Lower lobe of right lung (tissue), 2 donors: ENCODE results near the gene PRRC2B. TPM values are rescaled to one million over a fixed set of nuclear protein-coding genes. Genes with fewer than 3 reads are reported as not detected.
"Not testable (repeated sequence)": the region's sequence is repeated elsewhere in the genome, so short reads cannot be mapped to it uniquely, and the experiment has no call there.

Experiments used
- ATAC-seq, 2 donors: fragments of 200-7000 bp; cut with Tn5 transposase; one replicate each; pipeline ENCODE4 v1.9.1; 2020 to 2022; ENCODE audit warnings: mild to moderate bottlenecking in 2 of 2, moderate library complexity in 2 of 2
- DNase-seq: peaks from one replicate; pipeline ENCODE4 v3.0.0-alpha.2; 2020
- H3K27ac ChIP-seq: fragments of 200-600 bp; one replicate; pipeline ENCODE4 v1.8.0; 2022
- H3K27me3 ChIP-seq: fragments of 200-600 bp; one replicate; pipeline ENCODE4 v1.8.0; 2022; ENCODE audit warnings: low read depth
- H3K36me3 ChIP-seq: fragments of 200-600 bp; one replicate; pipeline ENCODE4 v1.8.0; 2022; ENCODE audit warnings: mild to moderate bottlenecking
- H3K4me1 ChIP-seq: fragments of 200-600 bp; one replicate; pipeline ENCODE4 v1.8.0; 2022
- H3K4me3 ChIP-seq: fragments of 200-600 bp; one replicate; pipeline ENCODE4 v1.8.0; 2022; ENCODE audit warnings: mild to moderate bottlenecking
- H3K9me3 ChIP-seq: fragments of 200-600 bp; one replicate; pipeline ENCODE4 v1.8.0; 2022
- intact Hi-C: fragments of 100-400 bp; cut with DNase I; formaldehyde crosslinking; loops from one replicate; pipeline ENCODE4 v1.11.0; 2022
- total RNA-seq: library from RNA; stranded (reverse); fragmentation: NEBNext Ultra II Directional; extraction: Animal tissue kit (Norgen Biotek cat#: 25700); gene quantifications from one replicate; pipeline ENCODE4 v1.2.1, GENCODE V29; 2021
- TF ChIP-seq, protein P1 (sequence below): fragments of 200-600 bp; IDR thresholded peaks from one replicate; pipeline ENCODE4 v1.8.0; 2022; ENCODE audit warnings: antibody characterized with exemption, mild to moderate bottlenecking
- donor health status: DM: no; HTN: yes; CAD: no; lungs with severe emphysema.

PRRC2B gene
- total RNA-seq, 1 donor from 2014 or later: 170 TPM

DNA sequence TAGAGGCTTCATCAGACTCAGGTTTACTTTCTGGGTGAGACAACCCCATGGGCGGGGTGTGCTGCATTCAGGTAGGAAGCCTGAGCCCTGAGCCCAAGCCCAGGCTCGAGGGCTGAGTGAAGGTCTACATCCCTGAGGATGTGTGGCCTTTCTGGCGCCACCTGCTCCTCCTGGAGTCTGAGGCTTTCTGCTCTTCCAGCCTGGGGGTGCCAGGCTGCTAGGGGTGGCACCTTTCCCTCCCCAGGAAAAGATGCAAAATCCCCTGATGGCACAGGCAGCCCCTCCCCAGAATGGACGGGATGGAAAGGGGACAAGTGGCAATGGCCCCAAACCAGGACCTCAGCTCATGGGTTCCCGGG lies 44.4 kb upstream of the PRRC2B start:
- Histone ChIP-seq H3K4me1 (peaks cover 11% of the 10 kb centered on the region), H3K36me3 (no peaks in the 10 kb centered on the region), H3K4me3 (peak overlapping the region; percentile 37), H3K27ac (no peak overlapping the region), H3K9me3 (no peaks in the 10 kb centered on the region), H3K27me3 (no peaks in the 10 kb centered on the region)
- DNase-seq: no peak
- ATAC-seq: peak; percentile 4 to 31
- TF ChIP-seq, protein P1, sequence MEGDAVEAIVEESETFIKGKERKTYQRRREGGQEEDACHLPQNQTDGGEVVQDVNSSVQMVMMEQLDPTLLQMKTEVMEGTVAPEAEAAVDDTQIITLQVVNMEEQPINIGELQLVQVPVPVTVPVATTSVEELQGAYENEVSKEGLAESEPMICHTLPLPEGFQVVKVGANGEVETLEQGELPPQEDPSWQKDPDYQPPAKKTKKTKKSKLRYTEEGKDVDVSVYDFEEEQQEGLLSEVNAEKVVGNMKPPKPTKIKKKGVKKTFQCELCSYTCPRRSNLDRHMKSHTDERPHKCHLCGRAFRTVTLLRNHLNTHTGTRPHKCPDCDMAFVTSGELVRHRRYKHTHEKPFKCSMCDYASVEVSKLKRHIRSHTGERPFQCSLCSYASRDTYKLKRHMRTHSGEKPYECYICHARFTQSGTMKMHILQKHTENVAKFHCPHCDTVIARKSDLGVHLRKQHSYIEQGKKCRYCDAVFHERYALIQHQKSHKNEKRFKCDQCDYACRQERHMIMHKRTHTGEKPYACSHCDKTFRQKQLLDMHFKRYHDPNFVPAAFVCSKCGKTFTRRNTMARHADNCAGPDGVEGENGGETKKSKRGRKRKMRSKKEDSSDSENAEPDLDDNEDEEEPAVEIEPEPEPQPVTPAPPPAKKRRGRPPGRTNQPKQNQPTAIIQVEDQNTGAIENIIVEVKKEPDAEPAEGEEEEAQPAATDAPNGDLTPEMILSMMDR: no peak
- intact Hi-C loops: no loop called here

DNA sequence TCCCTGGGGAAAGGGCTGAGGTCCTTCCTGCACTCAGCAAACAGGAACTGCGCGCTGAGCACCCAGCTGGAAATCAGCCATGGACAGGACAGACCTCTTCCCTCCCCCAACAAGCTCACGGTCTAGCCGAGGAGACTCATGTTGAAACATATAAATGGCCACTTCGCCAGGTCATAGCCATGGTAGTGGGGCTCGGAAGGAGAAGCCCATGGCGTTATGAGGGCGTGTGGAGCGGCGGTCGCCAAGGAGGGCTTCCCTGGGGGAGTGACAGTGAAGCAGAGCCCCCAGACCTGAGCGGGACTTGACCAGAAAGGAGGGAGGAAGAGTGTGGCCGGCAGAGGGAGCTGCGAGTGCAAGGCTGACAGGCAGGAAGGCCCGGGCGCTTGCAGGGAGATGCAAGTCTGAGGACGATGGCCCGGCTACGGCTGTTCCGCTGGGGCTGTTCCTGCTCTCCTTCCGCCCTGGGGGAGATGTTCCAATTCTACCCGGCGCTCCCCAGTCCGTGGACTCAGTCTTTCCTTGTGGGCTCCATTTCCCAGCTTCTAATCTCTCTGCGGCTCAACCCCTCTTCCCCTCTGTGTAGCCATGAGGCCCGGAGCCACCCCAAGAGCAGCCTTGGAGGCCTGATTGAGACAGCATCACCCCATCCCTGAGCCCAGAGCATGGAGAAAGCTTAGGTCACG lies 43.9 kb upstream of the PRRC2B start:
- ATAC-seq (peak; percentile 94 to 97), DNase-seq (peak; percentile 94)
- H3K27ac ChIP-seq: no peak overlapping the region
- H3K9me3 ChIP-seq: no peaks in the 10 kb centered on the region
- peaks cover 11% of the 10 kb centered on the region for H3K4me1 ChIP-seq
- no peaks in the 10 kb centered on the region for H3K27me3 ChIP-seq
- intact Hi-C loops: no loop called here
- TF ChIP-seq, protein P1: peak; percentile 89
- H3K4me3 ChIP-seq: peak overlapping the region; percentile 37
- no peaks in the 10 kb centered on the region for H3K36me3 ChIP-seq

DNA sequence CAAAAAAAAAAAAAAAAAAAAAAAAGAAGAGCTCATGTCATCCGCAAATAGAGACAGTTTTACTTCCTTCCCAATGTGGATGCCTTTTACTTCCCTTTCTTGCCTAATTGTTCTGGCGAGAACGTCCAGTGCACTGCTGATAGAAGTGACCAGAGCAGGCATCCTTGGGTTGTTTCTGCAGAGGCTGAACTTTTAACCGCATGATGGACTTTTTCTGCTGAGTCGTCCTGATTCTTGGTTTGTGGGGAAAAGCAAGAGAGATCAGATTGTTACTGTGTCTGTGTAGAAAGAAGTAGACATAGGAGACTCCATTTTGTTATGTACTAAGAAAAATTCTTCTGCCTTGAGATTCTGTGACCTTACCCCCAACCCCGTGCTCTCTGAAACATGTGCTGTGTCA lies 37.4 kb upstream of the PRRC2B start:
- H3K36me3 ChIP-seq, intact Hi-C loops, H3K27ac ChIP-seq, H3K4me3 ChIP-seq, H3K4me1 ChIP-seq, H3K9me3 ChIP-seq, H3K27me3 ChIP-seq: not testable (repeated sequence)
- peak; percentile 31 for DNase-seq
- ATAC-seq: peak; percentile 78 to 91

DNA sequence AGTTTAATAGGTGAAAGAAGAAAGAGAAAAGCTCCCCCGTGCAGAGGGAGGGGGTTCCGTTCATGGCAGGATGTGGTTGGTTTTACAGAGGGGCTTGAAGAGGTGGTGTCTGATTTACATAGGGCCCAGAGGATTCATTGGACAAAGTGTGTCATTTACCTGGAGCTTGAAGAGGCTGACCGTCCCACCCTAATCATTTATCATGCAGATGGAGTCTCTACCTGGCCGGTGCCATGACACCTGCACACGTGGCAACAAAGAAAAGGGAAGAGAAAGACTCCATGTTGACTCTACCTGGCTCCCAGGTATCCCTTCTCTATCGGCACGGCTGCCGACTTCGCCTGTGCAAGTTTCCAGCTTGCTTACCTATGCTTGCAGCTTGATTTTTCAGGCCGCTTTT lies 35.3 kb upstream of the PRRC2B start:
- Histone ChIP-seq H3K4me3 (no peak overlapping the region), H3K27me3 (no peaks in the 10 kb centered on the region), H3K27ac (no peak overlapping the region), H3K9me3 (no peaks in the 10 kb centered on the region), H3K36me3 (no peaks in the 10 kb centered on the region), H3K4me1 (peaks cover 11% of the 10 kb centered on the region)
- ATAC-seq (no peak), DNase-seq (peak; percentile 4)
- intact Hi-C loops: no loop called here
- TF ChIP-seq, protein P1: no peak

DNA sequence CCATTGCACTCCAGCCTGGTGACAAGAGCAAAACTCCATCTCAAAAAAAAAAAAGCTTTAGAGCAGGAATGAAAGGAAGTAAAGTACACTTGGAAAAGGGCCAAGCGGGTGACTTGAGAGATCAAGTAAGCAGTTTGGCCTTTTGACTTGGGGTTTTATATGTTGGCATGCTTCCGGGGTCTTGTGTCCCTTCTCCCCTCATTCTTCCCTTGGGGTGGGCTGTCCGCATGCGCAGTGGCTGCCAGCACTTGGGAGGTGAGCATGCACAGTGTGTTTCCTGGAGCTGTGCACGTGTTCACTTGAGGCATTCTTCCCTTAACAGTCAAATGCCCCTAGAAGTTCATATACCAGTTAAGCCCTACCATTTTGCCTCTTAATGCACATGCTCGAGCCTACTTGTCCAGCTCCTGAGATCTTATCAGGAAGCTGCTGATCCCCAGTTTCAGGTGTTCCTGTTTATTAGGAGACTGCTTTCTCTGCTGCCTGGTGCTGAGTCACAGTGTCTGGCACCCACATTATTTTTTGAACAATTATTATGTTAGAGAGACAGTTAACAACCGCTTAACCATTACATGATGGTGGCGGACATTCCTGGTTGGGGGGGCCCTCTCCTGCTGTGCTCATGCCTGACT lies 32.6 kb upstream of the PRRC2B start:
- DNase-seq (peak; percentile 38), ATAC-seq (peak; percentile 66 to 79)
- Histone ChIP-seq H3K9me3 (no peaks in the 10 kb centered on the region), H3K36me3 (no peaks in the 10 kb centered on the region), H3K27me3 (no peaks in the 10 kb centered on the region), H3K4me3 (no peak overlapping the region), H3K4me1 (peaks cover 11% of the 10 kb centered on the region), H3K27ac (peak overlapping the region; percentile 31)
- intact Hi-C loops: no loop called here
- TF ChIP-seq, protein P1: no peak

DNA sequence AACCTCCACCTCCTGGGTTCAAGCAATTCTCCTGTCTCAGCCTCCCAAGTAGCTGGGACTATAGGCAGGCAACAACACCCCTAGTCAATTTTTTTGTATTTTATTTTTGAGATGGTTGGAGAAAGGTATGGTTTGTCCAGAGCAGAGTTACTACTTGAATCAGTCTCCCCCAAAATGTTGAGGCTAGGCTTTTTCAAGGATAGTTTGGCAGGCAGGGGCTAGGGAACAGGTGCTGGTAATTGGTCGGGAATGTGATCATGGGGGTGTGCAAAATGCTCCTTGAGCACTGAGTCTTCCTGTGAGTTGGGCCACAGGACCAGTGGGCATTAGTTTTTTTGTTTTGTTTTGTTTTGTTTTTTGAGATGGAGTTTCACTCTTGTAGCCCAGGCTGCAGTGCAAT lies 28.3 kb upstream of the PRRC2B start:
- Histone ChIP-seq H3K27ac (no peak overlapping the region), H3K27me3 (no peaks in the 10 kb centered on the region), H3K36me3 (no peaks in the 10 kb centered on the region), H3K4me3 (no peak overlapping the region), H3K4me1 (peaks cover 16% of the 10 kb centered on the region), H3K9me3 (no peaks in the 10 kb centered on the region)
- DNase-seq (no peak), ATAC-seq (no peak)
- TF ChIP-seq, protein P1: no peak
- intact Hi-C loops: no loop called here
